HepG2 (cell line): ENCODE measurements around the gene LRRN4CL. TPM values are rescaled to one million over a fixed set of nuclear protein-coding genes. Genes with fewer than 3 reads are reported as not detected.

ENCODE experiments used
- ARNT2 ChIP-seq: sonication (generic); formaldehyde crosslinking; IDR thresholded peaks from 2 replicates; pipeline ENCODE4 v1.8.0; 2022; ENCODE audit warnings: mild to moderate bottlenecking, low read depth, missing genetic modification reagents, moderate library complexity
- DR1 ChIP-seq: sonication (generic); formaldehyde crosslinking; IDR thresholded peaks from 2 replicates; pipeline ENCODE4 v1.8.0; 2021; ENCODE audit warnings: mild to moderate bottlenecking, missing genetic modification reagents, inconsistent platforms
- FLYWCH1 ChIP-seq: sonication (generic); formaldehyde crosslinking; IDR thresholded peaks from 2 replicates; pipeline ENCODE4 v1.8.1; 2023; ENCODE audit warnings: mild to moderate bottlenecking, missing genetic modification reagents
- FOXO4 ChIP-seq: sonication (generic); formaldehyde crosslinking; conservative IDR thresholded peaks from 2 replicates; pipeline ENCODE4 v1.8.1; 2023; ENCODE audit warnings: missing genetic modification reagents
- GABPB1 ChIP-seq: IDR thresholded peaks from 2 replicates; pipeline ENCODE4 v1.6.1; 2016; ENCODE audit warnings: mild to moderate bottlenecking, missing genetic modification reagents, moderate library complexity, missing compliant biosample characterization
- GATAD1 ChIP-seq: IDR thresholded peaks from 2 replicates; pipeline ENCODE4 v1.6.1; 2016; ENCODE audit warnings: missing genetic modification reagents, missing compliant biosample characterization
- GATAD2A ChIP-seq: IDR thresholded peaks from 2 replicates; pipeline ENCODE4 v1.6.1; 2016
- HOXA7 ChIP-seq: sonication (generic); formaldehyde crosslinking; IDR thresholded peaks from 2 replicates; pipeline ENCODE4 v1.8.1; 2022; ENCODE audit warnings: mild to moderate bottlenecking, missing genetic modification reagents, moderate library complexity
- JDP2 ChIP-seq: sonication (generic); formaldehyde crosslinking; IDR thresholded peaks from 2 replicates; pipeline ENCODE4 v1.8.1; 2022; ENCODE audit warnings: missing genetic modification reagents, borderline replicate concordance
- KAT8 ChIP-seq: IDR thresholded peaks from 2 replicates; pipeline ENCODE4 v1.6.1; 2016; ENCODE audit warnings: missing genetic modification reagents, missing compliant biosample characterization
- MLX ChIP-seq: IDR thresholded peaks from 2 replicates; pipeline ENCODE4 v1.6.1; 2016
- NCOA2 ChIP-seq: sonication (generic); formaldehyde crosslinking; IDR thresholded peaks from 2 replicates; pipeline ENCODE4 v1.8.0; 2022; ENCODE audit warnings: inconsistent platforms
- PHF8 ChIP-seq: sonication (generic); formaldehyde crosslinking; IDR thresholded peaks from 2 replicates; pipeline ENCODE4 v1.5.0; 2020; ENCODE audit warnings: missing genetic modification reagents
- POLR2AphosphoS5 ChIP-seq: IDR thresholded peaks from 2 replicates; pipeline ENCODE4 v1.6.1; 2012; ENCODE audit warnings: low read depth, low read length
- POLR2G ChIP-seq: fragments of 200-400 bp; formaldehyde crosslinking; IDR thresholded peaks from 2 replicates; pipeline ENCODE4 v1.6.1; 2018; ENCODE audit warnings: mild to moderate bottlenecking, low read depth, low read length, moderate library complexity
- SMAD1 ChIP-seq: sonication (generic); formaldehyde crosslinking; IDR thresholded peaks from 2 replicates; pipeline ENCODE4 v1.4.0; 2020; ENCODE audit warnings: missing genetic modification reagents, low read depth, mild to moderate bottlenecking, borderline replicate concordance
- SOX6 ChIP-seq, 2 experiments: fragments of 450-650 bp in 1 of 2; sonication (generic) in 1 of 2; formaldehyde crosslinking in 1 of 2; IDR thresholded peaks; 2 replicates each; pipeline versions ENCODE4 v1.4.0 to v1.6.1; 2017 to 2020; ENCODE audit warnings: antibody characterized with exemption in 1 of 2, mild to moderate bottlenecking in 1 of 2, missing genetic modification reagents in 1 of 2
- SRY ChIP-seq: sonication (generic); formaldehyde crosslinking; IDR thresholded peaks from 2 replicates; pipeline ENCODE4 v1.8.0; 2022; ENCODE audit warnings: mild to moderate bottlenecking, missing genetic modification reagents
- TERF1 ChIP-seq: sonication (generic); formaldehyde crosslinking; IDR thresholded peaks from 2 replicates; pipeline ENCODE4 v1.8.0; 2022; ENCODE audit warnings: mild to moderate bottlenecking, missing genetic modification reagents, moderate library complexity
- ZBTB20 ChIP-seq: sonication (generic); formaldehyde crosslinking; IDR thresholded peaks from 2 replicates; pipeline ENCODE4 v1.8.1; 2023; ENCODE audit warnings: missing genetic modification reagents, low read depth, mild to moderate bottlenecking, borderline replicate concordance
- ZBTB26 ChIP-seq: IDR thresholded peaks from 2 replicates; pipeline ENCODE4 v1.6.1; 2016; ENCODE audit warnings: missing compliant biosample characterization, missing genetic modification reagents, borderline replicate concordance
- ZFP36 ChIP-seq: fragments of 150-350 bp; IDR thresholded peaks from 2 replicates; pipeline ENCODE4 v1.6.1; 2018; ENCODE audit warnings: borderline replicate concordance, low read length, low read depth; ENCODE audit not compliant: partially characterized antibody
- ZIK1 ChIP-seq: sonication (generic); formaldehyde crosslinking; IDR thresholded peaks from 2 replicates; pipeline ENCODE4 v1.5.0; 2020; ENCODE audit warnings: mild to moderate bottlenecking, low read depth, missing genetic modification reagents, borderline replicate concordance
- ZKSCAN5 ChIP-seq: sonication (generic); formaldehyde crosslinking; IDR thresholded peaks from 2 replicates; pipeline ENCODE4 v1.5.1; 2020; ENCODE audit warnings: mild to moderate bottlenecking, missing genetic modification reagents
- ZNF10 ChIP-seq: sonication (generic); formaldehyde crosslinking; IDR thresholded peaks from 2 replicates; pipeline ENCODE4 v1.4.0; 2020; ENCODE audit warnings: mild to moderate bottlenecking, low read depth, missing genetic modification reagents, borderline replicate concordance
- ZNF232 ChIP-seq: sonication (generic); formaldehyde crosslinking; IDR thresholded peaks from 2 replicates; pipeline ENCODE4 v1.4.0; 2020; ENCODE audit warnings: missing genetic modification reagents, borderline replicate concordance
- ZNF335 ChIP-seq: sonication (generic); formaldehyde crosslinking; IDR thresholded peaks from 2 replicates; pipeline ENCODE4 v1.4.0; 2020; ENCODE audit warnings: missing genetic modification reagents
- ZNF670 ChIP-seq: sonication (generic); formaldehyde crosslinking; IDR thresholded peaks from 2 replicates; pipeline ENCODE4 v1.8.0; 2022; ENCODE audit warnings: mild to moderate bottlenecking, missing genetic modification reagents, borderline replicate concordance
- polyA plus RNA-seq, 8 experiments: library from polyadenylated mRNA; depleted of rRNA in 3 of 8; stranded (reverse) in 7 of 8; unstranded in 1 of 8; fragments of >200 nt; fragmentation: Illumina TruSeq in 4 of 8; extraction: Trizol in 4 of 8; gene quantifications; 2 replicates each; pipeline versions ENCODE4 v1.2.1 to v1.2.3, GENCODE V29; 2011 to 2016; ENCODE audit warnings: low read depth in 4 of 8, missing spikeins in 1 of 8, mixed read lengths in 1 of 8; ENCODE audit not compliant: insufficient read depth in 1 of 8
- total RNA-seq, 5 experiments: library from RNA; depleted of rRNA; stranded (reverse); fragments of >200 nt; fragmentation: Illumina TruSeq; extraction: Trizol; gene quantifications; 2 replicates each; pipeline ENCODE4 v1.2.3, GENCODE V29; 2016; ENCODE audit warnings: low read depth in 1 of 5

The LRRN4CL gene
- total and polyA plus RNA-seq, 2 of the 13 experiments (the other 11 are each of a cell fraction or from before 2014, with no cell fraction given) = 0.11 TPM; not detected in 1

- TF ChIP-seq FLYWCH1 (CRISPR knock-in tag) (no peak), SOX6 (IDR thresholded peaks at IDR 0.05) (no peak), SOX6 (CRISPR knock-in tag; IDR thresholded peaks at IDR 0.05) (0 out of 2 replicates have a peak, but pooled peaks have one; percentile 15), TERF1 (no peak), DR1 (CRISPR knock-in tag) (no peak), ZIK1 (no peak; the same call in 1 of the 2 replicates), ZNF670 (CRISPR knock-in tag) (no peak), SRY (CRISPR knock-in tag) (no peak), ZNF10 (CRISPR knock-in tag) (no peak), ARNT2 (CRISPR knock-in tag) (no peak), POLR2AphosphoS5 (peak; percentile 49), ZFP36 (no peak), PHF8 (CRISPR knock-in tag) (0 out of 2 replicates have a peak, but pooled peaks have one; percentile 34), ZBTB20 (CRISPR knock-in tag) (no peak), HOXA7 (no peak), MLX (CRISPR knock-in tag) (no peak), GATAD1 (CRISPR knock-in tag) (peak; percentile 59; the same call in 1 of the 2 replicates), ZBTB26 (no peak), NCOA2 (0 out of 2 replicates have a peak, but pooled peaks have one; percentile 27), POLR2G (peak; percentile 49; the same call in 1 of the 2 replicates), ZNF232 (0 out of 2 replicates have a peak, but pooled peaks have one; percentile 20), KAT8 (CRISPR knock-in tag) (peak; percentile 49), FOXO4 (no peak), ZNF335 (CRISPR knock-in tag) (no peak), ZKSCAN5 (CRISPR knock-in tag) (no peak), GATAD2A (CRISPR knock-in tag) (peak; percentile 21; the same call in 1 of the 2 replicates), SMAD1 (CRISPR knock-in tag) (no peak), JDP2 (CRISPR knock-in tag) (no peak), GABPB1 (CRISPR knock-in tag) (no peak; the same call in 1 of the 2 replicates)
Measured at GRCh38 chr11:62680825-62681240, 8.5 kb downstream of the LRRN4CL start (continued).
